Fibroblast of gingiva (primary cell): Measurements from ENCODE around the gene MSI1.
A peak's percentile ranks its signal among the peaks of the same experiment; 100 is the strongest.

Experiments used
- DNase-seq: peaks from one replicate; pipeline ENCODE4 v3.0.0-alpha.2; 2011; ENCODE audit warnings: low read depth

Gene MSI1

DNA sequence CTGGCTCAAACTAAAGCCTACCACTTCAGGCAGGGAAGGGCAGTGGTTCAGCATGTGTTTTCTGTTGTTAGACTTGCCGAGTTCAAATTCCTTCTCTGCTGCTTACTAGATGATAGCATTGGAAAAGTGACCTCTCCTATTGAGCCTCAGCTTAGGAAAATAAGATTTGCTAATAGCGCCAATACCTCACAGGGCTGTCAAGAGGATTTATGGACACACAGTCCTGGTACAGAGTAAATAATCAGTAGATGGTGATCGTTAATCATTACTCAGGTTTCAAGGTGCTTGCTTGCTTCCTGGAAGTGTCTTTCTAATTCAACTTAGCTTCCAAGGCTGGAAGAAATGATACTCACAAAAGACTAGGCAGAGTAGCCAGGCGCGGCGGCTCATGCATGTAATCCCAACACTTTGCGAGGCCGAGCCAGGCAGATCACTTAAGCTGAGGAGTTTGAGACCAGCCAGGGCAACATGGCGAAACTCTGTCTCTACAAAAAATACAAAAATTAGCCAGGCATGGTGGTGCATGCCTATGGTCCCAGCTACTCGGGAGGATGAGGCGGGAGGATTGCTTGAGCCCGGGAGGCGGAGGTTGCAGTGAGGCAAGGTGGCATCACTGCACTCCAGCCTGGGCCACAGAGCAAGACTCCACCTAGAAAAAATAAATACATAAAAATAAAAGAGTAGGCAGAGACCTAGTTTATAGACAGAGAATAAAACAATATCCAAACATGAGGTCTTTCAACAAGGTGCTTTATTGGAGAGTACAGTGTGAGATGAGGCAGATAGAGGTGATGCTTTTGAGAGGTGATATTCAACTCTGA, 47.4 kb downstream of the MSI1 start:
- DNase-seq, result no peak

DNA sequence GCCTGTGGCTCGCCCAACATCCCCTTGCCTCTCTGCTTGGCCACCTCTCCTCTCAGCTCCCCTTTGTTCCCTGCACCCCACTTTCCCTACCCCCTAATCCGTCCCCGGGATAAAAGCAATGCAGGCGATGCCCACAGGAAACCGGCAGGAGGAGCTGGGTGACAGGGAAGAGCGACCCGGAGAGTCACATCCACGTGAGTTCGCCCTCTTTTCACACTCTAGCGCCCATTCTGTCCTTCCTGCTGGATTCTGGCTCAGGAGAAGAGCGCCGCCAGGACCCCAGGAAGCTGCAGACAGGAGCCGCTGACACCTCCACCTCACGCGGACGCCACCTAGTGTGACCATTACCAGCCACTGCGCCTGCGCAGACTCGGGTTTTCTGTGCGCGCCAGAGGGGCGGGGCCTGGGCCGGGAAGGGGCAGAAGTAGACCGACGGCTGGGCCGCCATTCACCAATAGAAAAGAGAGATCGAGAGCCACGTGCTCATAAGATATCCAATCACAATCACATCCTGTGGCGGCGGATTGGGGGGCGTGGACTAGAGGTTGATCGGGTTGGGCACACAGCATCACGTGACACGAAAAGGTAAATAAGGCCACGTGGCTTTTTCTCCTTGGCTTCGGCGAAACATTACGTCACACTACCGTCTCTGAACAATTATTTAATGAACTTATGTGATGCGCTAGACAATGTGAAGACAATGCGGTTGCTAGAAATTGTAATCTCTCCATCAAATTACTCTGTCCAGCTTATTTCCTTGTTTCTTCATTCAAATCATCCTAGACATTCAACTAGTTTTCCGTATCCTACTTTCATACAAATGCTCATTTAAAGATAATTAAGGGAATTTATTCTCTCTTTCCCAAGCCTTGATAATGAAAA, 51.5 kb downstream of the MSI1 start:
- peak; percentile 98 for DNase-seq

DNA sequence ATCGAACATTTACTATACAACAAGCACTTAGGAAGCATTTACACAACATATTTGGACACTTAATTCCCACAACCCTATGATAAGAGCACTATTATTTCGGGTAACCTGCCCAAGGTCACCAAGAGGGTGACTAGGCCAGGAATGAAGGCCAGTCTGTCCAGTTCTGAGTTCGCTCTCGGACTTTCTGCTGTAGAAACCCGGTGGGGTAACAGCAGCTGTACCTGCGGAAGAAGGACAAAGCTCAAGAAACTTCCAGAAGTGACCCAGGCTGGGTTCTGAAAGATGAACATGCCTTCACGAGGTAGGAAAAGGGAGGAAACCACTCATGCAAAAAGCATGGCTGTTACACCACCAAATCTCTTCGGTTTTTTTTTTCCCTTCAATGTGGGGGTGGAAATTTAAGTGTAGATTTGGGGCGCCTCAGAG, 52.2 kb downstream of the MSI1 start:
- no peak for DNase-seq

DNA sequence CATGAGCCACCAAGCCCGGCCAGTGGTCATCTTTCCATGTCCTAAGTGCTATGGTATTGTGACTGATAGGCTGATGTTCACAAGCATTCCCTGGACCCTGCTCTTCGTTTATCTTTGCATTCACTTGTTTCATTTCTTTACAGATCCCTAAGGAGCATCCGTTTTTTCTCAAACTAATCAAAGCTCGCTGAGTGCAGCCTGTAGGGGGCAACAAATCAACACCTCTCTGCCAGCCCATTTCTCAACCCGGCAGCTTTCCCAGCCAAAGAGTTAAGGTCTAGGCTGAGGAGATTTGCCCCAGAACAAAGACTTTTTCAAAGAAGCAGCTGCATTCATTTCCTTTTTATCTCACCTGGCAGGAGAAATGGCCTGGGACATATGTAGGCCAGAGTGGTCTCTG, 54.7 kb downstream of the MSI1 start:
- DNase-seq, result no peak

DNA sequence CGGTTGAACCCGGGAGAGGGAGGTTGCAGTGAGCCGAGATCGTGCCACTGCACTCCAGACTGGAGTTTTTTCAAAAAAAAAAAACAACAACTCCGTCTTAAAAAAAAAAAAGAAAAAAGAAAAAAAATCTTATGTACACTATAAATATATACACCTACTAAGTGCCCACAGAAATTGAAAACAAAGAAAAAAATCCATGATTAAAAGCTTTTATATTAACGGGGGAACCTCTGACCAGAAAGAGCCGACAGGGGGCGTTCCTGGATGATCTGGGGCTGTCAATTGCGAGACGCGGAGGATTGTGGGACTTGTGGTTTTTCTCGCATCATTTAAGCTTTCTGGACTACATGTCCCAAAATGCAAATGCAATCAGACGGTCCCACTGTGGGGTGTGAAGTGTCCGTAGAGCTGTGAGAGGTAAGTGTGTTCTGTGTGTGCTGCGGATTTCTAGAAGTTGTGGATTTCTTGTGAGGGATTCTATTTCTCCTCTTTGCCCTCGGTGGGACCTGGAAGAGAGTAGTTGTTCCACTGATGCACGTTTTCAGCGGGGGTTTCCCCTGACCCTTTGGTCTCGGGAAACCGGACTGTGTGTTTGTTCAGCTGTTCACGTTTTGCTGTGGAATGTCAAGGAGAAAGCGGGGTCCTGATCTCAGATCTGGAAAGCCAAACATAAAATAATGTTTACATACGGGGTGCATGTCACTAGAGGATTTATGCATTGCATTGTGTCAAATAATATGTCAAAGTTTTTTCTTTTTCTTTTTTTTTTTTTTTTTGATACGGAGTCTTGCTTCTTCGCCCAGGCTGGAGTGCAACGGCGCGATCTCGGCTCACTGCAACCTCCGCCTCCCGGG, 66.8 kb downstream of the MSI1 start, which contains the start of gene SIRT4:
Gene SIRT4, plus strand, starts transcription at position 360 of the 854 bp plus-strand sequence. CDS start 1,241 bp downstream, outside the sequence.
- DNase-seq, result peak; percentile 87

DNA sequence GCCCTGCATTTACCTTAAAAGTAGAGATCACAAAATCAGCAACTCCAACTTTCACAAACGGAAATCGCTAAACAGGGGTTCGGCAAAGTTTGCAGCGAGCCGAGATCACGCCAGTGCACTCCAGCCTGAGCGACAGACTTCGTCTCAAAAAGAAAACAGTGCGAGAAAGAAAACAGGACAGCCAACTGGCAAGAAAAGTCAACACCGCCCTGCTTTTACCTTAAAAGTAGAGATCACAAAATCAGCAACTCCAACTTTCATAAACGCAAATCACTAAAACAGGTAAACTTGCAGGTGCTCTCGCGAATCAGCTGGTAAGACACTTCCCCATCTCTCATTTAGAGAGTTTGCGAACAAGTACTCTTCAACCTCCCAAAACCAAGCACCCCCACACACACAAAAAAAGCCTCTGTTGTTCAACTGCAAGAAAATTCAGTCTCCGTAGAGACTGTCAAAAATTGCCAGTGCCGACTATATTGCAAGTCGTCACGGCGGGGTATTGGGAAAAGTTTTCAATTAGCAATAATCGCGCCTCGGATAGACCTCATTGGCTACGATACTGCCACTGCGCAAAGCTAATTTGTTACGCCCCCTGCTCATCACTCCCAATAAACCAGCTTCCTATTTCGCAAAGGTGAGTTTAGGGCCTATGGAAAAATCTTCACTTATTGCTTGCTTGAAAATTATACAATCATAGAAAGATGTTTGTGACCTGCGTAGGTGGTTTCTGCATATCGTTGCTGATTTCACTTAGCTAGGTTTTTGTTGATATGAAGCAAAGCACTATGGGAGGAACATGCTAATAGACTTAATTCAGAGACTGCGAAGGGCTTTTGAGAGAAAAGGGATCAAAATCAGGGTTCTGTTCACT, 76.1 kb downstream of the MSI1 start, which contains the start of gene RNU4-1:
Gene RNU4-1, minus strand, starts transcription at position 577 of the 871 bp plus-strand sequence.
- DNase-seq, result peak; percentile 93

DNA sequence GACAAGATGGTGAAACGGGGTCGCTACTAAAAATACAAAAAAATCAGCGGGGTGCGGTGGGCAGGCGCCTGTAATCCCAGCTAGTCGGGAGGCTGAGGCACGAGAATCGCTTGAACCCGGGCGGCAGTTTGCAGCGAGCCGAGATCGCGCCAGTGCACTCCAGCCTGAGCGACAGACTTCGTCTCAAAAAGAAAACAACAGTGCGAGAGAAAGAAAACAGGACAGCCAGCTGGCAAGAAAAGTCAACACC, 76.6 kb downstream of the MSI1 start:
- no peak for DNase-seq
